NT2/D1 (cell line): Measurements from ENCODE around the gene RAB11FIP3.

Source experiments
- SUZ12 ChIP-seq: IDR thresholded peaks from 2 replicates; pipeline ENCODE4 v1.6.1; 2011; ENCODE audit not compliant: insufficient read length, insufficient read depth; ENCODE audit errors: extremely low read depth
- YY1 ChIP-seq: IDR thresholded peaks from 2 replicates; pipeline ENCODE4 v1.6.1; 2011; ENCODE audit not compliant: insufficient read length, insufficient read depth

DNA sequence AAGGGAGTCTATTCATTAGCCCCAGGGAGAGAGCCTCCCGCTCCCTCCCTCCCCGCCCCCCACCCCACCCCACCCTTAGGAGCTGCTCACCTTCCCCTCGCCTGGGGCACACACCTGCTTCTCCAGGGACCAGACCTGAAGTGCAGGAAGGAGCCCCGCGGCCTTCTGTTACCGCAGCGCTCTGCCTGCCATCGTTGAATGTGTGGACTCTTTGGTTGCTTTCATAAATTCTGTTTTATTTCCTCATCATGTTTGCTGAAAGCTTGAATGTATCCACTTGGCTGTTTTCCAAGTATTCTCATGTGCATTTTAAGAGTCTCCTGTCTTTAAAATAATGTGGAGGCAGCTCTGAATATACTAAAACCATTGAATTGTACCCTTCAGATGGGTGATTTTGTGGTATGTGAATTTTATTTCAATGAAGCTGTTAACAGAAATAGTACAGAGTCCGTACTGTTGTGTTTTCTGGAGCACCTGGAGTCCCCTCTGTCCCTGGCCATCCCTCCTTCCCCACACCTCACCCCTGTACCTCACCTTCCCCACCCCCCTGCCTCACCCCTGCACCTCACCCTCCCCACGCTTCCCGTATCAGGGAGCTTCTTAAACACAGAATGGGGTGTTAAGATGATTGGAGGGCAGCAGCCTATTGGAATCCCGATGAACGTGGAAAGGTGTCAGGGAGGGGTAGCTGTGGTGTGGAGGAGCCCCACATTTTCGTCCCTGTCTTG, 25.5 kb downstream of the RAB11FIP3 start:
- TF ChIP-seq SUZ12 (no peak), YY1 (no peak)
